NT2/D1 (cell line): Measurements from ENCODE around the gene TEK.

Experiments
- SUZ12 ChIP-seq: IDR thresholded peaks from 2 replicates; pipeline ENCODE4 v1.6.1; 2011; ENCODE audit not compliant: insufficient read length, insufficient read depth; ENCODE audit errors: extremely low read depth
- YY1 ChIP-seq: IDR thresholded peaks from 2 replicates; pipeline ENCODE4 v1.6.1; 2011; ENCODE audit not compliant: insufficient read length, insufficient read depth

- TF ChIP-seq YY1 (no peak), SUZ12 (no peak)
Measured at GRCh38 chr9:27165068-27165467, 56.0 kb downstream of the TEK start.
